ENCODE data around the gene SLC22A2. TPM values are rescaled to one million over a fixed set of nuclear protein-coding genes. Genes with fewer than 3 reads are reported as not detected.

The SLC22A2 gene
- total RNA-seq, 1 experiment from 2014 or later = not detected

DNA sequence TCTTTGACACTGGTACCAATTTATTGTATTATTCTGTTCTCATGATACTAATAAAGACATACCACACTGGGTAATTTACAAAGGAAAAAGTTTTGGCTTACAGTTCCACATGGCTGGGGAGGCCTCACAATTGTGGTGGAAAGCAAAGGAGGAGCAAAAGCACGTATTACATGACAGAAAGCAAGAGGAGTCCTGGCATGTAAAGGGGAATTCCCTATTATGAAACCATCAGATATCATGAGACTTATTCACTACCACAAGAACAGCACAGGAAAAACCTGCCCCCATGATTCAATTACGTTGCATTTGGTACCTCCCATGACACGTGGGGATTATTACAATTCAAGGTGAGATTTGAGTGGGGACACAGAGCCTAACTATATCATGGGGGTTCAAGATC is 43.4 kb downstream of the SLC22A2 start:
- DNase-seq (ENCODE audit: low read depth) = no peak

DNA sequence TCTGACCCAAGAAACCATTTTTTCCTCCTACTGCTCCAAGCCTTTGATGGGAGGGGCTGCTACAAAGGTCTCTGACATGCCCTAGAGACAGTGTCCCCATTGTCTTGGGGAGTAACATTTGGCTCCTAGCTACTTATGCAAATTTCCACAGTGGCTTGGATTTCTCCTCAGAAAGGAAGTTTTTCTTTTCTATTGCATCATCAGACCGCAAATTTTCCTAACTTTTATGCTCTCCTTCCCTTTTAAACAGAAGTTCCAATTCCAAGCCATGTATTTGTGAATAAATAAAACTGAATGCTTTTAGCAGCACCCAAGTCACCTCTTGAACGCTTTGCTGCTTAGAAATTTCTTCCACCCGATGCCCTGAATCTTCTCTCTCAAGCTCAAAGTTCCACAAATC is 51.0 kb downstream of the SLC22A2 start:
- no peak for DNase-seq (ENCODE audit: low read depth)

DNA sequence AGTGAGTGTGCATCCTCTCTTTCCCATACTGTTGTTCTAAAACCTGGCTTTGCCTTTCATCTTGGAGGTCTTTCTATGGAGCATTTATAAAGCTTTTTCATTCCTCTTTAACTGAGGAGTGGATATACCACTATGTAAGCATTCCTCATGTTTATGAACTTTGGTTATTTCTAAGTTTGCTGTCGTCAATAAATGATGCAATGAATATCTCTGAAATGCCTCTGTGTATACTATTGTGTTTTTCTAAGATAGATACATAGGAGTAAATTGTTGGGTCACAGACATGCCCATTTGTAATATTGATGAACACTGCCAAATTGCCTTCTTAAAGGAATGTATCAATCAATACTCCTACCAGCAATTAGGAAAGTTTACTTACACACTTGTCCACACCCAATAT is 53.9 kb downstream of the SLC22A2 start:
- DNase-seq (ENCODE audit: low read depth) = no peak

DNA sequence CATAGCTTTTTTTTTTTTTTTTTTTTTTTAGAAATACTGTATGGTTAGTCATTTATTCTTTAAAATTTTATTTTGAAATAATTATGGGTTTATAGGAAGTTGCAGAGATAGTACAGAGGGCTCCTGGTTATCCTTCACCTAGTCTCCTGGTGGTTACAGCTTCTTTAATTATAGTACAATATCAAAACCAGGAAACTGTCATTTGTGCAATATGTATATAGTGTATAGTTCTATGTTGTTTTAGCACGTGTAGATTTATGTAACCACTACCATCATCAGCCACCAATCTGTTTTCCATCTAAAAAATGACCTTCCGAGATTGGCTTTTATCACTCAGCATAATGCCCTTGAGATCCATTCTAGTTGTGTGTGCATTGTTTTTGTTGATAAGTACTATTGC is 54.7 kb downstream of the SLC22A2 start:
- no peak for DNase-seq (ENCODE audit: low read depth)

DNA sequence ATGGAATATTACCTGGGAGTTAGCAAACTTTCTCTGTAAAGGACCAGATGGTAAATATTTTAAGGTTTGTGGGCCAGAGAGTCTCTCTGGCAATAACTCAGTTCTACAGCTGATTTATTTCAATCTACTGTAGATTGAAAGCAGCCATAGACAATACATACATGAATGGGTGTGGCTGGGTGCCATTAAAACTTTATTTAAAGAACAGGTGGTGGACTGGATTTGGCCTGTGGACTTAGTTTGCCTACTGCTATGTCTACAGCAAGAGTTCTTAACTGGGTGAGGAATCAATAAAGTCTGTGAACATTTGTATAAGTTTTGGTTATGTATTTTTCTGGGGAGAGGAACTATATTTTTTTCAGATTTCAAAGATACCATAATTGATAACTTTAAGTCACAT is 55.1 kb downstream of the SLC22A2 start:
- no peak for DNase-seq (ENCODE audit: low read depth)

DNA sequence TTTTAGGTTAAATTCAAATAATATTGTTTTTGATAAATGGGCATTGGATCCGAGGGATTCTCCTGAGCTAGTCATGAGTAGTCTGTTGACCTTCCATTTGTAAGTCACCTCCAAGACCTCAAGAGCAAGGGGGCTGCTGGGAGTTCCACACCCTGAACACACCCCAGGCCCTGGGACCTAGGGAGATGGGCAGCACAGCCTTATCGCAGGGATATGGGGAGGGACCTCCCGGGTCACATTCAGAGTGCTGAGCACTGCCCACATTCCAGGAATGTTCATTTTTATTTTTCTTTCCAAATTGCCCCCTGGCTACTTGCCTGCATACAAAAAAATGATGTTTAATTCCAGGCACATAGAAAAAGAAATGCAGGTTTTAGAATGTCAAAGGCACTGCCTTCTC is 55.5 kb downstream of the SLC22A2 start:
- DNase-seq (ENCODE audit: low read depth) = no peak

DNA sequence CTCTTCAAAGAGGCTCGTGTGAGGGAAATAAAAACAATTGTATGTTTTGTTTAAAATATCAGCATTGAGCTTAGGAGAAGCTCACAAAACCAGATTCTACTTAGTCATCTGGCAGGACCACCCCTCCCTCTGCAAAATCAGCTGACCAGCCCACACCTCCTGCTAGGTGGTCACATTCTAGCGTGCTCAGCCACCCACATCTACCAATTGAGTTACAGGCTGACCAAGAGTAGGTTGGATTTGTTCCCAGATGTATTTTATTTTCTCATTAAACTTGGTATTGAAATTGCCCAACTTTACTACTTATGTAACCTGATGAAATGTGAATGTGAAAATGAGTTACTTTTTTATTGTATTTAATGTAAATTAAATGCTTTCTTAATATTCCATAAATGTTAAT is 56.2 kb downstream of the SLC22A2 start:
- DNase-seq (ENCODE audit: low read depth) = peak; percentile 48

DNA sequence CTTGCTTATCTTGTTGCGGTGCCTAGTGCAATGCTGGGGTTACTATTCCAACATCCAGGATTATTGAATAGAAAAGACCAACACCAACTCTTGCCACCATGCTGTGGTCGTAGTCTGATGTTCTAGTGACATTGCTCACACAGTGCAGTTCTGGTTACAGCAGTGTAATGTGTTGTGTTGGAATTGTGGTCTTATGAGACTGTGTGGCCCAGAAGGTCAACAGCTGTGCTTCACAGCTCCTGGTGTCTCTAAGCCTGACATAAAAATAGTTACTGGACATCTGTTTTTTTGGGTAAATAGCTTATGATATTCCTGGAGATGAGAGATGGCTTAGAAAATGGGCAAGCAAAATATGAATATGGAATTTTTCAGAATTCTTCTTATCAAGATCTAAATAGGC is 57.6 kb downstream of the SLC22A2 start:
- DNase-seq (ENCODE audit: low read depth) = no peak

DNA sequence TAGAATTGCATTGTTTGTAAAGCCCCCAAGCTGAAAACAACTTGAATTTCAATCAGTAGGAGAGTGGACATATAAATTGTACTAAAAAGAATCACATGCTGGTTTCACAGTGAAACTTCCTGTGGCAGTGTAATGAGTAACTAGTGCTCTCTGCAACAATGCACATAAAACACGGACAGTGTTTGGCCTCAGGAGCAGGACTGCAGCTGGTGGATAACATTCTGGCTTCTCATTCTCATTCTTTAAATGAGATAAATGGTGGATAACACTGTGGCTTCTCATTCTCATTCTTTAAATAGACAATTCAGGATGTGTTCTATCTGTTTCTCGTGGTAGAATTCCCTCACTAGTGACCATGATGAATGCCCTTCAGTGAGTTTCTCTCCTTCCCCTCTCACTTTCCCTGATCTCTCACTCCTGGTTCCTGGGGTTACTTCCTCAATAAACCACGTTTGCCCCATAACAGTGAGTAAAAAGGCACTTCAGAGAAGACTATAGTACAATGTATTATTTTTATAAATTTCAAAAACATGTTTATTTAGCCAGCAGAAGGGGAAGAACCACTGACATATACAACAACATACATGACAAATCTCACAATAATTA is 59.9 kb downstream of the SLC22A2 start:
- DNase-seq (ENCODE audit: low read depth) = peak; percentile 16

DNA sequence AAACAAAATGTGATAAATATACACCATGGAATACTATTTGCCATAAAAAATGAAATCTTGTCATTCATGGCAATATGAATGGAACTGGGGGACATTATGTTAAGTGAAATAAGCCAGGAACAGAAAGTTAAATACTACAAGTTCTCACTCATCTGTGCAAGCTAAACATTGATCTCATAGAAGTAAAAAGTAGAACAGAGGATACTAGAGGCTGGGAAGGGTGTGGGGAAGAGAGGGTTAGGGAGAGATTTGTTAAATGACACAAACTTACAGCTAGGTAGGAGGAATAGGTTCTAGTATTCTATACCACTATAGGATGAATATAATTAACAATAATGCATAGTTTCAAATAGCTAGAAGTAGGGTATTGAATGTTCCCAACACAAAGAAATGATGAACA is 61.0 kb downstream of the SLC22A2 start:
- DNase-seq (ENCODE audit: low read depth) = no peak

DNA sequence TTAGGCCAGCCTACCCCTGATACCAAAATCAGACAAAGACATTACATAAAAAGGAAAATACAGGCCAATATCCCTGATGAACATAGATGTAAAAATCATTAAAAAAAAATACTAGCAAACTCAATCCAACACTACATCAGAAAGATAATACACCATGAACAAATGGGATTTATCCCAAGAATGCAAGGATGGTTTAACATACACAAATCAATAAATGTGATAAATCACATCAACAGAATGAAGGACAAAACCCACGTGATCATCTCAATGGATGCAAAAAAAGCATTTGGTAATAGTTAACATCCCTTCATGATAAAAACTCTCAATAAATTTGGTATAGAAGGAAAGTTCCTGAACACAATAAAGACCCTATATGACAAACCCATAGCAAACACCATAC is 63.8 kb downstream of the SLC22A2 start:
- DNase-seq (ENCODE audit: low read depth) = no peak

DNA sequence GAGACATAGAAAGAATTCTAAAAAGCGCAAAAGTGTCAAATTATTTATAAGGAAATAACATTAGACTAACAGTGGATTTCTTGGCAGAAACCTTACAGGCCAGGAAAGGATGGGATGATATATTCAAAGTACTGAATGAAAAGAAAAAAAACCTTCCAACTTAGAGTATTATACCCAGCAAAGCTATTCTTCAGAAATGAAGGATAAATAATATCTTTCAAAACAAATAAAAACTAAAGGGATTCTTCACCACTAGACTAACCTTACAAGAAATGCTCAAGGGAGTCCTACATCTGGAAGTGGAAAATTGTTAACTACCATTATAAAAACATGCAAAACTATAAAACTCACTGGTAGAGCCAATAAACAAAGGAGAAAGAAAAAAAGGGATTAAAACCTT is 65.8 kb downstream of the SLC22A2 start:
- DNase-seq (ENCODE audit: low read depth) = no peak

DNA sequence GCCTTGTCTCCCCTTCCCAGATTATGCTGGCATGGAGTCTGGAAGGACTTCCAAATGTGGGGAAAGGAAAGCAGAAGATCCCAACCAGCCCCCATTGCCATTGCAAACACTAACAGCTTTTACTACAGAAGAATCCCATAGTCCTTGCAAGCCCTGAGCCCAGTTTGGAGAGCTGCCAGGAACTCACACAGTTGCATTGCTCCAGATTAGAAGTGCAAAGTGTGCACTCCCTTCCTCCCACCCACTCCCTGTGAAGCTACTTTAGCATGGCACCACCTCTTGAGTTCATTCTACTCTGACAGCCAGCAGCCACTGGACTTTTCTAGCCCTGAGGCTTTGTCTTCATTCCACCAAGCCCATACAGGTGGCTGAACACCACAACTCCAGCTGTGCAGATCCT is 67.6 kb downstream of the SLC22A2 start:
- no peak for DNase-seq (ENCODE audit: low read depth)

DNA sequence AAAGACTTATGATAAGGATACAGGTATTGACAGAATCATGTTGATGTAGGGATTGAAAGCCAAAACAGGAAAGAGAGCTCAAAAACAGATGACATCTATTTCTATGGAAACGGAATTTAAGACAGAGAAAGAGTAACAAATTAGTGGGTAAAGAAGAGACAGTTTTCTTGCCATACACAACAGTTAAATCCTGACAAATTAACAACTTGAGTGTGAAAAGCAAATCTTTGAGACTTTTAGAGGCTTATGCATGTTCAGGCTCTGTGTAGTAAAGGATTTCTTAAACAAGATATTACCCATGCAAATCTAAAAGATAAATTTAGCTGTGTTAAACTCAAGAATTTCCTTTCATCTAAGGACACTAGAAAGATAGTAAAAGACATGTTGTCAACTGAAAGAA is 68.5 kb downstream of the SLC22A2 start:
- DNase-seq (ENCODE audit: low read depth) = no peak

DNA sequence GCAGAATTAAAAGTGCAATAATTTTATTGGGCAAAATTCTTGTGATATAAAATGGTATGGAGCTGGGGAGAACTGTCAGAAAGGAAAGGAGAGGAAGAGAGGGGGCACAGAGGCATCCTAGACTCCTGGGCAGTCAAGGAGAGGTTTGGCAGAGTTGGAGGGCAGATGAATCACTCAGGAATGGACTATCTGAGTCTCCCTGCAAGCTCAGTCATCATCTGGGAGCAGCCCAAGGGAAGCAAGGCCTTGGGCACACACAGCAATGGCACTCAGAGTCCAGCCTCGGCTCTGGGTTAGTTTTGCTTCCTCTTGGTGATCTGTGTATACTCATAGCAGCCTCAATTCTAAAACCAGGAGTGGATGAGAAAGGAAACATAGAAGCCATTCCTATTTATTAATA is 69.8 kb downstream of the SLC22A2 start:
- DNase-seq (ENCODE audit: low read depth) = peak; percentile 76

DNA sequence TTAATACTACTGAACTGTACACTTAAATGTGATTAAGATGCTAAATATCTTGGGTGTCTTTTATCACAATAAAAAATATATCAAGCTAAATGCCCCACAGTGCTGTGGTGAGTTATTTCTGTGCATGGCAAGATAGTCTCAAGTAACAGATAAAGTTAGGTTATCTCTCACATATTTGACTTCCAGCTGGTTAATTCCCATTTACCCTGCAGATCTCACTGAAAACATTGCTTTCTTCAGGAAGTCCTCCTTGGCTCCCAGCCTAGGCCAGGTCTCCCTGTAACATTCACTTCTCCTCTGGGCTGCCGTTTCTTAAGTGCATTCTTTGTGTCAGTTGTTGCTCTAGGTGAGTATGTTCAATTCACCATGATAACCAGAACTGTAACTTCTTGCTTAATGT is 77.9 kb downstream of the SLC22A2 start:
- no peak for DNase-seq (ENCODE audit: low read depth)

DNA sequence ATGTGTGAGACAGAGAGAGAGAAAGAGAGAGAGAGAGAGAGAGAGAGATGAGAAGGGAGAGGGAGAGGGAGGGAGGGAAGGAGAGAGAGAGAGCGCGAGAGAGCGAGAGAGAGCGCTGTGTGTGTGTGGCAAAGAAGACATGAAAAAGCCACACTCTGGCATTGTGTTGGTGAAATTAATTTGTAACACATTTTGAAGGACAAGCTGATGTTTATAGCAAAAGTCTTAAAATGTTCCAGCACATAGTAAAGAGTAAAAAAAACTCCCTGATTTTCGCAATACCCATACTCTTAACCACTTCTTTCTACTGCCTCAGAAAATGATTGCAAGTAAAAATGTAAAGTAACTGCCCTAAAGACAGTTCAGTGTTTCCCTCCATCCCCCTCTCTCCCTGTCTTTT is 80.3 kb downstream of the SLC22A2 start:
- DNase-seq (ENCODE audit: low read depth) = no peak

DNA sequence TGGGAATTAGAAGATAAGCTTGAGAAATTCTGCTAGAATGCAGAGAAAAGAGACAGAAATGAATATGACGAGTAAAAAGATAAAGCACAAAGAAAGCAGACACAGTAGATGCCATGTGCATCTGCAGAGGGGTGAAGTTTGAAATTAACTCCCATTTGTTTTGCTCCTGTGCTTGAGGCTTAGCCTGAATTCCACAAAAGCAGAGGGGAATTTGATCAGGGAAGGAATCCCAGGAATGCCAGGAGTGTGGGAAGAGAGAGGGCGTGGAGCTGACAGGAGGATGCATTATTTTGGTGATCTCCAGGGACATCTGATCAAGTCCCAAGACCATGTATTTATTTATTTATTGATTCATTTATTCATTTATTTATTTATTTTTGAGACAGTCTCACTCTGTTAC is 81.4 kb downstream of the SLC22A2 start:
- DNase-seq (ENCODE audit: low read depth) = no peak

DNA sequence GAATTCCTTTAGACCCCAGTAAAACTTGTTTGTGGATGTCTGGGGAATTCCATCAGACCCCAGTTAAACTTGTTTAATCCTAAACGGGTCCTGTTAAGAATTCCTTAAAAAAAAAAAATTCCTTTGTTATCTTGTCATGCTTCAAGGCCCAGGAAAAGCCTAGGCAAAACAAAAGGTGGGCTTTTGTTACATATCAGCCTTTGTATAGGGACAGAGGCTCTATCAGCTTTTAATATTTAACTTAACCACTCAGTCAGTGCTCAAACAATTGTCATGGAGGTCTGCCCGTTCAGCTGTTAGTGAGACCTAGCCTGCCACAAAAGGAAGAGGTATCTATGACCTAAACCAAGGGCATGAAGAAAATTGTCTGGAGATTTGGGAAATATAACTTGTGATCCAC is 83.9 kb downstream of the SLC22A2 start:
- no peak for DNase-seq (ENCODE audit: low read depth)

DNA sequence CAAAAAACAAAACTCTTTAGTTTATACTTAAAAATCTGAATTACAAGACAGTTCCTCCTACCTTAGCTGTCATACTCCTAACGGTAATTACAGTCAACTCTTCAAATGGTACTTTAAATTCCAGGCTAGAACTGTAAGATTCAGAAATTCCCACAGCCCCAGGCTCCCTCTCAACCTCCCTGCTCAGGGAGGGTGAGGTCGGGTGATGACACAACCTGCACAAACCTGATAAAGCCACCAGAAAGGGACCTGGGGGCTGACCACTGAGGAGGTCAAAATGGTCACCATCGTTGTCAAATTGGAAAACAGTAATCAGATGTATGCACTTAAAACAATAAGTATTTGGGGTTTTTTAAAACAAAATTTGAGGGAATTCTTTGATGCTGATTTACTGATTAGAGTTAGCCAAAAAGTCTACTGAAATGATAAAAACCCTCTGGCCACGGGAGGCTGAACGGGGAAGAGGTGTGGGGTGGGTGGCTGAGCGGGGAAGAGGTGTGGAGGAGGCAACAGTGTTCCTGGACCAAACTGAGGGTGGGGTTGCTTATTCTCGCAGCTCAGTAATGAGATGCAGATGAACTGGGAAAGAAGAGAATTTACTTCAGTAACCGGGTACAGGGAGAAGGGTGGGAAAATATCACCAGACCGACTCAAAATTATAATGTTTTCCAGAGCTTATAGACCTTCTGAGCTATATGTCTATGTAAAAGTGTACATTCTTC is 84.7 kb downstream of the SLC22A2 start:
- DNase-seq (ENCODE audit: low read depth) = no peak

DNA sequence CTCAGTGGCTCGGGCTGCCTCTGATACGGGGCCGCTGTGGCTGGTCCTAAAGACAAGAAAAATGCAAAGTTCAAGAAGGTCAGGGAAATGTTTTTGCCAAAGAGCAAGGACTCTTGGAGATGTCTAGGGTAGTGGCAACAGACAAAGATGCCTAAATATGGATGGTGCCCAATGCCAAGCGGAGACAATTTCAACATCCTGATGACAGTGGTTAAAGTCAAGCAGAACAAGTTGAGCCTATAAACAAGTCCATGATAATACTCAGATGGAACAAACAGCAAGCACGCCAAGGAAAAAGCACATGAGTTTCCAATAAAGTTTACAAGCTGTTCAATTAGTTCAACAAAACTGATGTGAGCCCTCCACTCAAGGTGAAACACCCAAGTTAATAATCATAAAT is 85.9 kb downstream of the SLC22A2 start:
- DNase-seq (ENCODE audit: low read depth) = no peak

DNA sequence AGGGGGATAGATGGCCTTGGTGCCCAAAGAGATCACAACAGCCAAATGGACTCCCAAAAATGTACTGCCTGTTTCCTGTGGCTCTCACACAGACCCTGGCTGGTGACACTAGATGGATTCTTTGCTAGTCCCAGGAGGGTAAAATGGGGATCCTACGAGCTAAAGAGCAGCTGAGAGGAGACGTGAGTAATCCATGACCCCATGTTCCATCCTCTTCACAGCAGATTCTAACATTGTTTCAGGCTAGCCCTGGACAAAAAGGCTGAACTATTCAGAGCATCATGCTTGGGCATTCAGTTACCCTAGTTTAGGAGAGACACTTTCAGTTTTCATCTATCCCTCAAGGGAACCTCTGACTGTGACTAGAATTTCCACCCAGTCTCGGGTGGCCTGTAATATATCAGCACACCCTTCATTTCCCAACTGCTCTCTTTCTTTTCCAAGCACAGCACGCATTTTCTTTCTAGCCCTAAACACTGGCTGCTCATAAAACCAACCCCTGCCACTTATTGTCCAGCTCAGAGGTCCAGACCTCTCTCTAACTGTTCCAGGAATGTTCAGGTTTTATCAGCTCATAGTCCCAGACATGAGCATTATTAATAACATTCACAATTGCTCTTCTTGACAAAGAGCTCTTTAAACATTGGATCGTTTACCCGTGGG is 88.5 kb downstream of the SLC22A2 start:
- DNase-seq (ENCODE audit: low read depth) = no peak

DNA sequence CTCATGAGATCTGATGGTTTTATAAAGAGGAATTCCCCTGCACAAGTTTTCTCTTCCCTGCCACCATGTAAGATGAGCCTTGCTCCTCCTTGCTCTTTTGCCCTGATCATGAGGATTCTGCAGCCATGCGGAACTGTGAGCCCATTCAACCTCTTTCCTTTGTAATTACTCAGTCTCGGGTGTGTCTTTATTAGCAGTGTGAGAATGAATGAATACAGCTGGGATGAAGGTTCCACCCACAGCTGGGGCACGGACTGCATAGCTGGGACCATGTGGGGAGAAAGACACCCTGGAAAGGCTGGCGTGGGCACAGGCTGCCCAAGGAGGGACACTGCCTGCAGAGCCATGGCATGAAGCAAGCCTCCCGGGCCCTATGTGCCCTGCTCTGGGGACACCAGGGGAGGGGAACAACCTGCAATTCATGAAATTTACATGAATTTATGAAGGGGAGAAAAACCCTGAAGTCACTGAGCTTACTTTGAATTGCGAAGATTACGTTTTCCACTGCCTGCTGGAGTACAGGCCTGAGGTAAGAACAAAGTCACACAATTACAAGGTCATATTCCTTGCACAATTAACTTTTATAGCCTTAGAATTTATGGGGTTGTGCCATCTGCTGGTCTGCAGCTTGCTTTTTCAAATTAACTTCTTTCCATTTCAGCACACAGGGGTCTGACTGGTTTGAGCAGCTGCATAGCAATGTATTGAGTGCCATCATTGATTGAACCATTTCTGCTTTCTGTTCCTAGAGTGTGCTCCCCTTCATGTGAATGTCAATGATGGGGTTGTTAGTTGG is 90.8 kb downstream of the SLC22A2 start:
- no peak for DNase-seq (ENCODE audit: low read depth)
